SKM-1 treated with dmso at 0.1 percent for 144 hours (cell line): Measurements from ENCODE around the gene SLC9A9.

ENCODE experiments used
- DNase-seq: peaks from one replicate; lab custom pipeline; 2025; ENCODE audit not compliant: unreplicated experiment; lab: John Stamatoyannopoulos, UW

Gene SLC9A9

GRCh38 chr3:143232981-143233380 is 615.3 kb downstream of the SLC9A9 start:
- DNase-seq: no peak

- DNase-seq: no peak
These were observed 619.9 kb downstream of the SLC9A9 start for GRCh38 chr3:143228405-143228804.

DNA sequence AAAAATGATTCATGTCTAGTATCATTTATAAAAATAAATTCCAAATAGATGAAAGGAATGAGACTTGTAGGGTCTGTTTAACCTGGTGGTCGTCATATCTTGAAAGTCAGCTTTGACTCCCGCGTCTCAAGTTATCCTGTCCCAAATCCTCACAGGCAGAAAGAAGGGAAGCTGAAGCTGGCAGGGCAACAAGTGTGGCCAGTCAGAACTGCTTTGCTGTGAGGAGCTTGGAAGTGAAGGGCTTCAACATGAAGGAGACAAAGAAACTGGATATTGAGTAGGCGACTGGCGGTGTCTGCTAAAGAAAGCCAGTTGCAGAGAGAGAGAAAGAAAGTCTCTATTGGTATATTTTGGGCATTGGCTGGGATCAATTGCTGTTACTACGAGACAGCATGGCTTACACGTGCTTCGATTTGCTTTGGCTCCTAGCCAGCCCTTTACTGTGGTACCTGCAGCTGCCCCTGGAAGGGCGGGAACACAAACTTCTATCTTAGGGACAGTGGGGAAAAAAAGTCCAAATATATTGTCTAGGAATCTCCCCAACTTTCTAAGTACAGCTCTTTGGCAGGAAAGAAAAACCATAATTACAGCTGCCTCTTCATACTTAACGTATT is 621.5 kb downstream of the SLC9A9 start:
- DNase-seq: no peak

DNA sequence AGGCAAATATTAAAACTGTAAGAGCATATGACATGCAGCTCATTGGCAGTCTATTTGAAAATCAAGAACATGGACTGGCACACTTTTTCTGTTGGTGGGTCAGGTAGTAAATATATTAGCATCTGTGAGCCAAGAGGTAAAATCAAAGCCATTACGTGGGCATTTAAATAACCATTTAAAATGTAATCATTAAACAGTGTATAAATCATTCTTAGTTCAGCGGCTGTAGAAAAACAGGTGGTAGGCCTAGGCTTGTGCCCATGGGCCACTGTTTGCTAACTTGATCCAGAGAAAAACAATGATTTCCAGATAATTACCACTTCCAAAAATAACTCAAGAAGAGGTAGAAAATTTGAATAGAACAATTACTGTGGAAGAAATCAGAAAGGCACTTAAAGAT is 623.6 kb downstream of the SLC9A9 start:
- DNase-seq: no peak

DNA sequence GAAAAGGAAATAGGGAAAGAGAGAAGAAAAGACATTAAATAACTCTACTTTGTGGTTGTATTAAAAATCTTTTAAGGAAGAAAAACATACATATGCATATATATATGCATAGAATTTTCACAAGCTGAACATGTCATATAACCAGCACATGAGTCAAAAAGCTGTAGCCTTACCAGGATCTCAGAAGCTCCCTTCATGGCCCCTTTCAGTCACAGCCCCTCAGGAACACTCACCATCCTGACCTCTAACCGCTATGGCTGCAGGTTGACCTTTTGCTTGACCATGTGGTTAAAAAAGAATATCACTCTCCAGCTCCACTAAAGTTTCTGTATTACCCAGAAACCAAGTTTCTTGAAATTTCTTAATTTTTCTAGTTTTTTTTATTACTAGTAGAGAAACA is 625.3 kb downstream of the SLC9A9 start:
- no peak for DNase-seq

- no peak for DNase-seq
These were observed 625.8 kb downstream of the SLC9A9 start for GRCh38 chr3:143222505-143222904.

GRCh38 chr3:143221446-143221845 is 626.8 kb downstream of the SLC9A9 start:
- DNase-seq: no peak

DNA sequence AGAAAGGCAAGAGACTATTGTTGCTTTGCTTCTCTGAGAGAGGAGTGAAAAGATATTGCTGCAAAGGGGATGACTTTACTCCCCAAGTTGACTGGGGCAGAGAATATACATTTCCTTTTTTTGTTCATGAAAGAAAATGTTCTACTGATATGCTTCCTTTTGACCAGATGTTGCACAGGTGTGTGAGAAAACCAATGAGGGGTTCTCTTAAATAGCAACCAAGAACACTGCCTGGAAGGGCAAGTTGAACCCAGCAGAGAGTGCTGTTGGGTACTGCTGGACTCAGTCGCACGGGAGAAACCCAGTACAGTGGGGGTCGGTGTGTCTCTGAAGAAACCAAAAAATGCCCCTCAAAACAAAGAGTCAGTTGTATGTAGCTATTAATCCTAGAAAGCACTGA is 627.5 kb downstream of the SLC9A9 start:
- no peak for DNase-seq

- DNase-seq: no peak
These were observed 630.0 kb downstream of the SLC9A9 start for GRCh38 chr3:143218166-143218835.

DNA sequence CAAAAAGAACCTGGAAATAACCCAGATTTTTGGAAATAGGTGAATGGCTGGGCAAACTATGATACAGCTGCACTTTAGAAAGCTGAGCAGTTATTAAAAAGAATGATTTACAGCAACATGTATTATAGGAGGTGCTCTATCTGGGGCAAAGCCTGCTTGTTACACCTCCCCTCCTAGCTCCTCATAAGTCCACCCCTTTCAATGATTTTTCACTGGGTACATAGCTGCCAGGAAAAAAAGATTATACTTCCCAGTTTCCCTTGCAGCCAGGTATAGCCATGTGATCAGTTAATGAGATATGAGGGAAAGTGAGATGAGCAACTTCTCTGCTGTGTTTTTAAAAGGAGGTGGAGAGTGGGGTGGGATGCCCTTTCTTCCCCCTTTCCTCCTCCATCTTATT is 631.0 kb downstream of the SLC9A9 start:
- DNase-seq: no peak

DNA sequence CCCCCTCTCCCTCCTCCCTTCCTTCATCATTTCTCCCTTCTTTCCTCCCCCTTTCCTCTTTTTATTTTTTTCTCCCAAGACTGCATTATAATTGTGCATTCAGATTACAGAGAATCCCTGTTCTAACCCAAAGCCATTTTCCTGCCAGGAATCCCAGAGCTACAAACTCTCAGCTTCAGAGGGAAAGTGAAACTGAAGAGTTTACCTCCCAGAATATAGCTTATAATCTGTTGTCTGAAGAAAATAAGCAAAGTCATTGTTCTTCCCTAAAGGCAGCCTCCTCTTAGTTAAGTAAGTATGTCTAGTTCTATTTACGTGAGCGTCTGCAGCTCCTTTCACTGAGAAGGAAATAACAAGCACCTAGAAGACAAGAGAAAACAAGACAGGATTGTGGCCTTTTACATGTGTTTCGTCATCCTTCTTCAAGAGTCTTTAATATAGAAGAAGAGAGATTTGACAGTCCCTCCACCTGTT is 631.5 kb downstream of the SLC9A9 start:
- no peak for DNase-seq
